GM12878 (cell line): ENCODE measurements around the gene VRK3. TPM values are rescaled to one million over a fixed set of nuclear protein-coding genes. Genes with fewer than 3 reads are reported as not detected.
A peak's percentile ranks its signal among the peaks of the same experiment; 100 is the strongest.

Experiments used
- ATF2 ChIP-seq: IDR thresholded peaks from 2 replicates; pipeline ENCODE4 v1.6.1; 2012; ENCODE audit warnings: low read length, inconsistent platforms
- BMI1 ChIP-seq: fragments of 450-650 bp; IDR thresholded peaks from 2 replicates; pipeline ENCODE4 v1.6.1; 2016; ENCODE audit warnings: mild to moderate bottlenecking, moderate library complexity, borderline replicate concordance
- CBX5 ChIP-seq: sonication (generic); IDR thresholded peaks from 2 replicates; pipeline ENCODE4 v1.6.1; 2016; ENCODE audit warnings: low read depth, moderate library complexity, mild to moderate bottlenecking, inconsistent platforms
- ELK1 ChIP-seq: IDR thresholded peaks from 2 replicates; pipeline ENCODE4 v1.6.1; 2012; ENCODE audit warnings: low read depth, low read length, improper control_type of control experiment
- ETV6 ChIP-seq, 2 experiments: fragments of 450-650 bp in 1 of 2; IDR thresholded peaks in 1 of 2; conservative IDR thresholded peaks in 1 of 2; 2 replicates each; pipeline ENCODE4 v1.6.1; 2014; ENCODE audit warnings: antibody characterized with exemption in 1 of 2, borderline replicate concordance in 1 of 2, low read depth in 1 of 2, mild to moderate bottlenecking in 1 of 2, moderate library complexity in 1 of 2
- EZH2 ChIP-seq: IDR thresholded peaks from 2 replicates; pipeline ENCODE4 v1.6.1; 2012; ENCODE audit warnings: low read depth, mild to moderate bottlenecking, control low read depth, inconsistent platforms, low read length, borderline replicate concordance; ENCODE audit not compliant: control insufficient read depth
- IKZF1 ChIP-seq: fragments of 450-650 bp; conservative IDR thresholded peaks from 2 replicates; pipeline ENCODE4 v1.6.1; 2017; ENCODE audit warnings: antibody characterized with exemption, mild to moderate bottlenecking
- IRF3 ChIP-seq: fragments of 450-650 bp; IDR thresholded peaks from 2 replicates; pipeline ENCODE4 v1.6.1; 2014; ENCODE audit warnings: mild to moderate bottlenecking
- KLF5 ChIP-seq: fragments of 450-650 bp; IDR thresholded peaks from 2 replicates; pipeline ENCODE4 v1.6.1; 2014; ENCODE audit warnings: mild to moderate bottlenecking; ENCODE audit not compliant: partially characterized antibody
- MEF2B ChIP-seq: fragments of 450-650 bp; IDR thresholded peaks from 2 replicates; pipeline ENCODE4 v1.6.1; 2018; ENCODE audit warnings: mild to moderate bottlenecking, moderate library complexity; ENCODE audit not compliant: partially characterized antibody, poor library complexity, severe bottlenecking
- MXI1 ChIP-seq: fragments of 150-350 bp; IDR thresholded peaks from 2 replicates; pipeline ENCODE4 v1.6.1; 2011; ENCODE audit warnings: low read depth, mild to moderate bottlenecking, inconsistent platforms, low read length, improper control_type of control experiment
- MYC ChIP-seq: IDR thresholded peaks from 2 replicates; pipeline ENCODE4 v1.6.1; 2011; ENCODE audit warnings: mild to moderate bottlenecking, low read length, moderate library complexity, inconsistent platforms; ENCODE audit not compliant: insufficient read depth, insufficient replicate concordance, insufficient read length, severe bottlenecking
- POLR2A ChIP-seq: IDR thresholded peaks from 2 replicates; pipeline ENCODE4 v1.6.1; 2011; ENCODE audit warnings: low read depth, mild to moderate bottlenecking, low read length
- POLR2AphosphoS2 ChIP-seq: IDR thresholded peaks from 2 replicates; pipeline ENCODE4 v1.6.1; 2011; ENCODE audit warnings: low read depth, mild to moderate bottlenecking, low read length, improper control_type of control experiment, moderate library complexity
- SUPT20H ChIP-seq: IDR thresholded peaks from 2 replicates; pipeline ENCODE4 v1.6.1; 2011; ENCODE audit warnings: low read depth, mild to moderate bottlenecking, low read length, moderate library complexity, borderline replicate concordance; ENCODE audit not compliant: control insufficient read depth
- SUZ12 ChIP-seq: fragments of 200-600 bp; sonication (generic); IDR thresholded peaks from one replicate; pipeline ENCODE4 v1.6.1; 2018; ENCODE audit warnings: antibody characterized with exemption, mild to moderate bottlenecking; ENCODE audit not compliant: unreplicated experiment
- TARDBP ChIP-seq: IDR thresholded peaks from 2 replicates; pipeline ENCODE4 v1.6.1; 2016; ENCODE audit warnings: borderline replicate concordance
- TBL1XR1 ChIP-seq: IDR thresholded peaks from 2 replicates; pipeline ENCODE4 v1.6.1; 2012; ENCODE audit warnings: low read depth, low read length, improper control_type of control experiment
- TCF3 ChIP-seq: IDR thresholded peaks from 2 replicates; pipeline ENCODE4 v1.6.1; 2012; ENCODE audit warnings: low read depth, mild to moderate bottlenecking, low read length, borderline replicate concordance; ENCODE audit not compliant: insufficient read depth
- USF2 ChIP-seq: IDR thresholded peaks from 2 replicates; pipeline ENCODE4 v1.6.1; 2011; ENCODE audit warnings: low read depth, low read length, improper control_type of control experiment, borderline replicate concordance
- ZBTB33 ChIP-seq: fragments of 450-650 bp; IDR thresholded peaks from 2 replicates; pipeline ENCODE4 v1.6.1; 2017; ENCODE audit warnings: mild to moderate bottlenecking
- ZNF274 ChIP-seq: IDR thresholded peaks from one replicate; pipeline ENCODE4 v1.8.0; 2011; ENCODE audit not compliant: insufficient read length, insufficient read depth
- ZZZ3 ChIP-seq: IDR thresholded peaks from 2 replicates; pipeline ENCODE4 v1.6.1; 2011; ENCODE audit warnings: low read depth; ENCODE audit not compliant: control insufficient read depth, insufficient read length
- polyA plus RNA-seq, 11 experiments: library from polyadenylated mRNA; depleted of rRNA in 4 of 11; unstranded in 6 of 11; stranded (reverse) in 5 of 11; fragments of >200 nt; fragmentation: Nextera tagmentation in 4 of 11; fragmentation: Illumina TruSeq in 1 of 11; extraction: Ambion mirVana in 4 of 11; extraction: Trizol in 1 of 11; gene quantifications; 1 replicate in 1 of 11; 2 replicates in 10 of 11; pipeline versions ENCODE4 v1.2.1 to v1.2.3, GENCODE V29; 2011 to 2016; ENCODE audit warnings: inconsistent platforms in 2 of 11, missing spikeins in 2 of 11, low read depth in 1 of 11
- total RNA-seq, 4 experiments: library from RNA; depleted of rRNA in 3 of 4; stranded (reverse); fragments of >200 nt in 3 of 4; fragmentation: Illumina TruSeq in 1 of 4; extraction: Trizol in 1 of 4; gene quantifications; 2 replicates each; pipeline versions ENCODE4 v1.2.1 to v1.2.3, GENCODE V29; 2013 to 2021

The VRK3 gene
- total and polyA plus RNA-seq, 10 of the 15 experiments (the other 5 are each of a cell fraction or from before 2014, with no cell fraction given), result 17.3 to 61.9 (median 35.5) TPM

GRCh38 chr19:50025794-50026549 lies 800 bp upstream of the VRK3 start, which contains the start of gene ZNF473 (continued):
- TF ChIP-seq ZBTB33, result 0 out of 2 replicates have a peak, but pooled peaks have one; percentile 36
- no peak for TF ChIP-seq SUZ12
- TF ChIP-seq IRF3, result no peak
- peak; percentile 67; the same call in 1 of the 2 replicates for TF ChIP-seq POLR2AphosphoS2
- TF ChIP-seq MEF2B, result no peak
- 0 out of 2 replicates have a peak, but pooled peaks have one; percentile 56 for TF ChIP-seq TBL1XR1
- no peak; the same call in 1 of the 2 replicates for TF ChIP-seq CBX5
- peak; percentile 70; the same call in 1 of the 2 replicates for TF ChIP-seq IKZF1
- no peak for TF ChIP-seq ZZZ3
- TF ChIP-seq TCF3, result no peak
- TF ChIP-seq MYC, result peak; percentile 57
- TF ChIP-seq KLF5, result no peak
- TF ChIP-seq ETV6 (conservative IDR thresholded peaks at IDR 0.05 in 1 of 2, IDR thresholded peaks at IDR 0.05 in 1 of 2; ENCODE audit: borderline replicate concordance in 1 of 2, low read depth in 1 of 2), result 0 out of 4 replicates have a peak, but pooled peaks of 1 of the 2 experiments have one; percentile 13
- peak; percentile 89 for TF ChIP-seq POLR2A
- TF ChIP-seq ELK1, result no peak; the same call in 1 of the 2 replicates
- TF ChIP-seq MXI1, result peak; percentile 97
- TF ChIP-seq EZH2, result no peak
- no peak for TF ChIP-seq SUPT20H
- TF ChIP-seq USF2, result no peak
- no peak for TF ChIP-seq ZNF274
- no peak for TF ChIP-seq ATF2
- TF ChIP-seq BMI1, result no peak
- peak; percentile 80 for TF ChIP-seq TARDBP
